ENCODE data around the gene PXK.

PXK gene

GRCh38 chr3:58340594-58341244 is 8.0 kb downstream of the PXK start:
- Histone ChIP-seq H3K4me1 (ENCODE audit: insufficient read depth, insufficient read length) (no peaks in the 10 kb centered on the region), H3K9me3 (ENCODE audit: insufficient read depth, low read length) (no peaks in the 10 kb centered on the region), H3K36me3 (ENCODE audit: insufficient read depth, insufficient read length, low read length) (no peaks in the 10 kb centered on the region), H3K4me3 (ENCODE audit: insufficient read length, low read depth) (no peak overlapping the region), H3K27me3 (ENCODE audit: insufficient read depth, insufficient read length) (no peaks in the 10 kb centered on the region), H3K9ac (ENCODE audit: insufficient read length, low read depth) (no peak overlapping the region)
- TF ChIP-seq SUZ12 (IDR thresholded peaks at IDR 0.05; ENCODE audit: extremely low read depth, insufficient read depth, insufficient read length) (no peak), YY1 (IDR thresholded peaks at IDR 0.05; ENCODE audit: insufficient read depth, insufficient read length) (no peak), ZNF274 (IDR thresholded peaks at IDR 0.05; ENCODE audit: low read depth, low read length) (no peak)
- DNase-seq (ENCODE audit: low read depth, low spot score), result no peak

GRCh38 chr3:58341376-58341775 is 8.7 kb downstream of the PXK start:
- H3K4me1 ChIP-seq (ENCODE audit: insufficient read depth, insufficient read length), result no peaks in the 10 kb centered on the region
- TF ChIP-seq SUZ12 (IDR thresholded peaks at IDR 0.05; ENCODE audit: extremely low read depth, insufficient read depth, insufficient read length) (no peak), ZNF274 (IDR thresholded peaks at IDR 0.05; ENCODE audit: low read depth, low read length) (no peak), YY1 (IDR thresholded peaks at IDR 0.05; ENCODE audit: insufficient read depth, insufficient read length) (no peak)
- no peaks in the 10 kb centered on the region for H3K27me3 ChIP-seq (ENCODE audit: insufficient read depth, insufficient read length)
- DNase-seq (ENCODE audit: low read depth, low spot score), result no peak
- H3K9me3 ChIP-seq (ENCODE audit: insufficient read depth, low read length), result no peaks in the 10 kb centered on the region
- H3K36me3 ChIP-seq (ENCODE audit: insufficient read depth, insufficient read length, low read length), result no peaks in the 10 kb centered on the region
- no peak overlapping the region for H3K4me3 ChIP-seq (ENCODE audit: insufficient read length, low read depth)
- no peak overlapping the region for H3K9ac ChIP-seq (ENCODE audit: insufficient read length, low read depth)

- Histone ChIP-seq H3K27me3 (ENCODE audit: insufficient read depth, insufficient read length) (no peaks in the 10 kb centered on the region), H3K9me3 (ENCODE audit: insufficient read depth, low read length) (no peaks in the 10 kb centered on the region), H3K36me3 (ENCODE audit: insufficient read depth, insufficient read length, low read length) (no peaks in the 10 kb centered on the region), H3K9ac (ENCODE audit: insufficient read length, low read depth) (no peak overlapping the region), H3K4me1 (ENCODE audit: insufficient read depth, insufficient read length) (no peaks in the 10 kb centered on the region), H3K4me3 (ENCODE audit: insufficient read length, low read depth) (no peak overlapping the region)
- TF ChIP-seq SUZ12 (IDR thresholded peaks at IDR 0.05; ENCODE audit: extremely low read depth, insufficient read depth, insufficient read length), result no peak
- TF ChIP-seq YY1 (IDR thresholded peaks at IDR 0.05; ENCODE audit: insufficient read depth, insufficient read length), result no peak
- TF ChIP-seq ZNF274 (IDR thresholded peaks at IDR 0.05; ENCODE audit: low read depth, low read length), result no peak
- DNase-seq (ENCODE audit: low read depth, low spot score), result no peak
Measured at GRCh38 chr3:58342676-58343075, 10.0 kb downstream of the PXK start.

GRCh38 chr3:58345457-58345856 is 12.8 kb downstream of the PXK start:
- Histone ChIP-seq H3K4me1 (ENCODE audit: insufficient read depth, insufficient read length) (no peaks in the 10 kb centered on the region), H3K9me3 (ENCODE audit: insufficient read depth, low read length) (no peaks in the 10 kb centered on the region), H3K36me3 (ENCODE audit: insufficient read depth, insufficient read length, low read length) (no peaks in the 10 kb centered on the region), H3K9ac (ENCODE audit: insufficient read length, low read depth) (no peak overlapping the region), H3K27me3 (ENCODE audit: insufficient read depth, insufficient read length) (no peaks in the 10 kb centered on the region), H3K4me3 (ENCODE audit: insufficient read length, low read depth) (no peak overlapping the region)
- no peak for DNase-seq (ENCODE audit: low read depth, low spot score)
- TF ChIP-seq YY1 (IDR thresholded peaks at IDR 0.05; ENCODE audit: insufficient read depth, insufficient read length) (no peak), SUZ12 (IDR thresholded peaks at IDR 0.05; ENCODE audit: extremely low read depth, insufficient read depth, insufficient read length) (no peak), ZNF274 (IDR thresholded peaks at IDR 0.05; ENCODE audit: low read depth, low read length) (no peak)

- Histone ChIP-seq H3K36me3 (ENCODE audit: insufficient read depth, insufficient read length, low read length) (no peaks in the 10 kb centered on the region), H3K4me1 (ENCODE audit: insufficient read depth, insufficient read length) (no peaks in the 10 kb centered on the region), H3K27me3 (ENCODE audit: insufficient read depth, insufficient read length) (no peaks in the 10 kb centered on the region), H3K4me3 (ENCODE audit: insufficient read length, low read depth) (no peak overlapping the region), H3K9me3 (ENCODE audit: insufficient read depth, low read length) (no peaks in the 10 kb centered on the region), H3K9ac (ENCODE audit: insufficient read length, low read depth) (no peak overlapping the region)
- TF ChIP-seq YY1 (IDR thresholded peaks at IDR 0.05; ENCODE audit: insufficient read depth, insufficient read length), result no peak
- TF ChIP-seq ZNF274 (IDR thresholded peaks at IDR 0.05; ENCODE audit: low read depth, low read length), result no peak
- no peak for TF ChIP-seq SUZ12 (IDR thresholded peaks at IDR 0.05; ENCODE audit: extremely low read depth, insufficient read depth, insufficient read length)
- no peak for DNase-seq (ENCODE audit: low read depth, low spot score)
Measured at GRCh38 chr3:58346368-58346767, 13.7 kb downstream of the PXK start.

GRCh38 chr3:58347984-58348383 is 15.3 kb downstream of the PXK start:
- TF ChIP-seq SUZ12 (IDR thresholded peaks at IDR 0.05; ENCODE audit: extremely low read depth, insufficient read depth, insufficient read length) (no peak), YY1 (IDR thresholded peaks at IDR 0.05; ENCODE audit: insufficient read depth, insufficient read length) (no peak), ZNF274 (IDR thresholded peaks at IDR 0.05; ENCODE audit: low read depth, low read length) (no peak)
- H3K9me3 ChIP-seq (ENCODE audit: insufficient read depth, low read length), result no peaks in the 10 kb centered on the region
- no peak overlapping the region for H3K9ac ChIP-seq (ENCODE audit: insufficient read length, low read depth)
- H3K27me3 ChIP-seq (ENCODE audit: insufficient read depth, insufficient read length), result no peaks in the 10 kb centered on the region
- DNase-seq (ENCODE audit: low read depth, low spot score), result no peak
- H3K4me3 ChIP-seq (ENCODE audit: insufficient read length, low read depth), result no peak overlapping the region
- no peaks in the 10 kb centered on the region for H3K36me3 ChIP-seq (ENCODE audit: insufficient read depth, insufficient read length, low read length)
- no peaks in the 10 kb centered on the region for H3K4me1 ChIP-seq (ENCODE audit: insufficient read depth, insufficient read length)

- TF ChIP-seq YY1 (IDR thresholded peaks at IDR 0.05; ENCODE audit: insufficient read depth, insufficient read length) (no peak), ZNF274 (IDR thresholded peaks at IDR 0.05; ENCODE audit: low read depth, low read length) (no peak), SUZ12 (IDR thresholded peaks at IDR 0.05; ENCODE audit: extremely low read depth, insufficient read depth, insufficient read length) (no peak)
- no peak overlapping the region for H3K9ac ChIP-seq (ENCODE audit: insufficient read length, low read depth)
- no peaks in the 10 kb centered on the region for H3K4me1 ChIP-seq (ENCODE audit: insufficient read depth, insufficient read length)
- H3K36me3 ChIP-seq (ENCODE audit: insufficient read depth, insufficient read length, low read length), result no peaks in the 10 kb centered on the region
- H3K27me3 ChIP-seq (ENCODE audit: insufficient read depth, insufficient read length), result no peaks in the 10 kb centered on the region
- DNase-seq (ENCODE audit: low read depth, low spot score), result no peak
- H3K4me3 ChIP-seq (ENCODE audit: insufficient read length, low read depth), result no peak overlapping the region
- H3K9me3 ChIP-seq (ENCODE audit: insufficient read depth, low read length), result no peaks in the 10 kb centered on the region
Measured at GRCh38 chr3:58349792-58350626, 17.3 kb downstream of the PXK start.
